ENCODE measurements around the gene ATP6V1D.

GRCh38 chr14:67393689-67394088 lies 34.1 kb upstream of the ATP6V1D start:
- TF ChIP-seq EZH2 (IDR thresholded peaks at IDR 0.05; ENCODE audit: insufficient read depth, poor library complexity, severe bottlenecking) (no peak), EZH2phosphoT487 (IDR thresholded peaks at IDR 0.05; ENCODE audit: insufficient read depth, low read depth) (no peak)

Data from GM23248 (cell line).